Endodermal cell (in vitro differentiated cells): ENCODE results near the gene ASIP. TPM values are rescaled to one million over a fixed set of nuclear protein-coding genes. Genes with fewer than 3 reads are reported as not detected.
A peak's percentile ranks its signal among the peaks of the same experiment; 100 is the strongest.
"Not testable (repeated sequence)": the region's sequence is repeated elsewhere in the genome, so short reads cannot be mapped to it uniquely, and the experiment has no call there.

Experiments
- DNase-seq: peaks from one replicate; pipeline ENCODE4 v3.0.0-alpha.2; 2017
- H3K27ac ChIP-seq: 2 replicates; pipeline ENCODE4 v1.5.1; 2013; ENCODE audit warnings: mild to moderate bottlenecking, low read depth, low read length, moderate library complexity
- H3K27me3 ChIP-seq: 2 replicates; pipeline ENCODE4 v1.6.1; 2013; ENCODE audit warnings: mild to moderate bottlenecking, low read length, moderate library complexity; ENCODE audit not compliant: insufficient read depth, control insufficient read depth, poor library complexity, severe bottlenecking
- H3K36me3 ChIP-seq: 2 replicates; pipeline ENCODE4 v1.7.0; 2013; ENCODE audit warnings: mild to moderate bottlenecking, low read length, moderate library complexity; ENCODE audit not compliant: control insufficient read depth, insufficient read depth
- H3K4me1 ChIP-seq: one replicate; pipeline ENCODE4 v1.7.0; 2013; ENCODE audit warnings: low read length; ENCODE audit not compliant: control insufficient read depth, insufficient read depth
- H3K4me3 ChIP-seq: 2 replicates; pipeline ENCODE4 v1.5.1; 2013; ENCODE audit warnings: mild to moderate bottlenecking, low read length, moderate library complexity
- H3K9ac ChIP-seq: 2 replicates; pipeline ENCODE4 v1.6.1; 2013; ENCODE audit warnings: mild to moderate bottlenecking, low read length, moderate library complexity; ENCODE audit not compliant: poor library complexity, severe bottlenecking; ENCODE audit errors: extremely low read depth
- H3K9me3 ChIP-seq: 2 replicates; pipeline ENCODE4 v1.6.1; 2013; ENCODE audit warnings: mild to moderate bottlenecking, low read length, moderate library complexity; ENCODE audit not compliant: control insufficient read depth
- H3K27ac Mint-ChIP-seq: 2 replicates; pipeline ENCODE4 v1.8.0; 2020; ENCODE audit warnings: mixed read lengths
- H3K27me3 Mint-ChIP-seq: 2 replicates; pipeline ENCODE4 v1.8.0; 2021; ENCODE audit warnings: mild to moderate bottlenecking, mixed read lengths; ENCODE audit not compliant: insufficient read depth
- H3K36me3 Mint-ChIP-seq: 2 replicates; pipeline ENCODE4 v1.8.0; 2020; ENCODE audit warnings: low read depth, mixed read lengths
- H3K4me1 Mint-ChIP-seq: 2 replicates; pipeline ENCODE4 v1.8.0; 2020; ENCODE audit warnings: mixed read lengths
- H3K4me3 Mint-ChIP-seq: 2 replicates; pipeline ENCODE4 v1.8.0; 2020; ENCODE audit warnings: mild to moderate bottlenecking, moderate library complexity, mixed read lengths
- H3K9me3 Mint-ChIP-seq: 2 replicates; pipeline ENCODE4 v1.8.0; 2020; ENCODE audit warnings: mild to moderate bottlenecking, mixed read lengths
- WGBS, 2 experiments: methylation state at CpG; one replicate each; pipeline versions ENCODE4 v1.1.5 to v1.1.7; 2013; ENCODE audit warnings: missing lambda C conversion rate in 2 of 2, mixed read lengths in 1 of 2; ENCODE audit not compliant: insufficient coverage in 1 of 2, insufficient read length in 1 of 2; 5-methylcytosine and 5-hydroxymethylcytosine counted together
- total RNA-seq, 2 donors: library from RNA; stranded (reverse); fragmentation: NEBNext Ultra II Directional in 1 of 2; extraction: Animal tissue kit (Norgen Biotek cat#: 25700) in 1 of 2; gene quantifications; 2 replicates in 1 of 2; 3 replicates in 1 of 2; pipeline ENCODE4 v1.2.1, GENCODE V29; 2021
- TF ChIP-seq, protein P1 (sequence below): fragments of 200-600 bp; sonication (generic); conservative IDR thresholded peaks from 2 replicates; pipeline ENCODE4 v1.5.0; 2021; ENCODE audit warnings: antibody characterized with exemption, mild to moderate bottlenecking

The ASIP gene
- total RNA-seq, 2 donors from 2014 or later: not detected

DNA sequence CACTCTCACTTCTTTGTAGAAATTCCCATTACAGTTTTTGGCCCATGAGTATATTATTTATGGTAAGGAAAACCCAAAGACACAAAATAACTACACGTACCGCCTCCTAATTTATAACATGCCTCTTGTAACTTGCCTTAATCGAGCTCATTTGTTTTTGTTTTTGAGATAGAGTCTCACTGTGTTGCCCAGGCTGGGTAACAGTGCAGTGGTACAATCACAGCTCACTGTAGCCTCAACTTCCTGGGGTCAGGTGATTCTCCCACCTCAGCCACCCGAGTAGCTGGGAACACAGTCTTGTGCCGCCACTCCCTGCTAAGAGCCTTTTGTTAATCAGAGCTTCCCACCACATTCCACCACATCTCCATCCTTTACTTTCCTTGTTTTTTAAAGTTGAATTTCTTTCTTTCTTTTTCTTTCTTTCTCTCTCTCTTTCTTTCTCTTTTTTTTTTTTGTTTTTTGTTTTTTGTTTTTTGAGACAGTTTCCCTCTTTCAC, 15.5 kb downstream of the ASIP start:
- TF ChIP-seq, protein P1, sequence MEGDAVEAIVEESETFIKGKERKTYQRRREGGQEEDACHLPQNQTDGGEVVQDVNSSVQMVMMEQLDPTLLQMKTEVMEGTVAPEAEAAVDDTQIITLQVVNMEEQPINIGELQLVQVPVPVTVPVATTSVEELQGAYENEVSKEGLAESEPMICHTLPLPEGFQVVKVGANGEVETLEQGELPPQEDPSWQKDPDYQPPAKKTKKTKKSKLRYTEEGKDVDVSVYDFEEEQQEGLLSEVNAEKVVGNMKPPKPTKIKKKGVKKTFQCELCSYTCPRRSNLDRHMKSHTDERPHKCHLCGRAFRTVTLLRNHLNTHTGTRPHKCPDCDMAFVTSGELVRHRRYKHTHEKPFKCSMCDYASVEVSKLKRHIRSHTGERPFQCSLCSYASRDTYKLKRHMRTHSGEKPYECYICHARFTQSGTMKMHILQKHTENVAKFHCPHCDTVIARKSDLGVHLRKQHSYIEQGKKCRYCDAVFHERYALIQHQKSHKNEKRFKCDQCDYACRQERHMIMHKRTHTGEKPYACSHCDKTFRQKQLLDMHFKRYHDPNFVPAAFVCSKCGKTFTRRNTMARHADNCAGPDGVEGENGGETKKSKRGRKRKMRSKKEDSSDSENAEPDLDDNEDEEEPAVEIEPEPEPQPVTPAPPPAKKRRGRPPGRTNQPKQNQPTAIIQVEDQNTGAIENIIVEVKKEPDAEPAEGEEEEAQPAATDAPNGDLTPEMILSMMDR: no peak
- Histone ChIP-seq H3K4me1 (peaks cover 4% of the 10 kb centered on the region), H3K27ac (no peak overlapping the region), H3K9me3 (no peaks in the 10 kb centered on the region), H3K36me3 (no peaks in the 10 kb centered on the region), H3K27me3 (no peaks in the 10 kb centered on the region), H3K9ac (no peak overlapping the region), H3K4me3 (no peak overlapping the region)
- Mint-ChIP-seq H3K4me3 (no peak overlapping the region), H3K27me3 (no peaks in the 10 kb centered on the region), H3K27ac (no peak overlapping the region), H3K36me3 (peaks cover 2% of the 10 kb centered on the region), H3K4me1 (peaks cover 26% of the 10 kb centered on the region), H3K9me3 (peaks cover 3% of the 10 kb centered on the region)
- no peak for DNase-seq
- 87 to 92% methylated on average over 3 to 5 of the region's 5 CpGs for WGBS, 2 experiments

DNA sequence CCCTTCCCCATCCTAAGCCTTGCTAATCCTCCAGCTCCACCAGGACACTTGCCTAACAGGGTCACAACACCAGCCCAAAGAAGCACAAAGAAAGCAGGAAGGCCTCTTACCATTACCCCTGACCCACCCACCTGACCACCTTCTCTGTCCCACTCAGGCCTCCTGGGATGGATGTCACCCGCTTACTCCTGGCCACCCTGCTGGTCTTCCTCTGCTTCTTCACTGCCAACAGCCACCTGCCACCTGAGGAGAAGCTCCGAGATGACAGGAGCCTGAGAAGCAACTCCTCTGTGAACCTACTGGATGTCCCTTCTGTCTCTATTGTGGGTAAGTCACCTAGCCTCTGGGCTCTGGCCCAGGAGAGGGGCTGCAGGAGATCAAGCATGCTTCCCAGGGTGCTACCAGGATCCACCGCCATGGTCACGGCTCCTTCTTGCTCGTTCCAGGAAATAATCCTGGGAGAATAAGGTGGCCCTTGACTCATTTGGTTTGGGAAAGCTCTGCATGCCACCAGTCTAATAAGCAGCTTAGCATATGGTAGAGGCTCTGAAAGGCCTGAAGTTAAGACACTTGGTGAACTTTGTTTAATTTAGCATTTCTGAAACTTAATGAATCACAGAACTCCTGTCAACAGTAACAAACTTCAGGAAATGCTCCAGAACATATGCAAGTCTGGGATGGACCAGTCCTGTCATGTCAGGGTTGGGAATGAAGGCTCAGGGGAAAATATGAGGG, 19.2 kb downstream of the ASIP start:
- H3K36me3 Mint-ChIP-seq: no peaks in the 10 kb centered on the region
- no peaks in the 10 kb centered on the region for H3K9me3 ChIP-seq
- no peak overlapping the region for H3K4me3 Mint-ChIP-seq
- TF ChIP-seq, protein P1: no peak
- DNase-seq: no peak
- no peaks in the 10 kb centered on the region for H3K27me3 Mint-ChIP-seq
- H3K9me3 Mint-ChIP-seq: no peaks in the 10 kb centered on the region
- H3K4me3 ChIP-seq: no peak overlapping the region
- H3K27me3 ChIP-seq: no peaks in the 10 kb centered on the region
- H3K4me1 ChIP-seq: no peaks in the 10 kb centered on the region
- H3K36me3 ChIP-seq: peaks cover 4% of the 10 kb centered on the region
- peaks cover 10% of the 10 kb centered on the region for H3K4me1 Mint-ChIP-seq
- no peak overlapping the region for H3K27ac ChIP-seq
- no peak overlapping the region for H3K9ac ChIP-seq
- 92 to 100% methylated on average over 2 to 5 of the region's 5 CpGs for WGBS, 2 experiments
- H3K27ac Mint-ChIP-seq: no peak overlapping the region

DNA sequence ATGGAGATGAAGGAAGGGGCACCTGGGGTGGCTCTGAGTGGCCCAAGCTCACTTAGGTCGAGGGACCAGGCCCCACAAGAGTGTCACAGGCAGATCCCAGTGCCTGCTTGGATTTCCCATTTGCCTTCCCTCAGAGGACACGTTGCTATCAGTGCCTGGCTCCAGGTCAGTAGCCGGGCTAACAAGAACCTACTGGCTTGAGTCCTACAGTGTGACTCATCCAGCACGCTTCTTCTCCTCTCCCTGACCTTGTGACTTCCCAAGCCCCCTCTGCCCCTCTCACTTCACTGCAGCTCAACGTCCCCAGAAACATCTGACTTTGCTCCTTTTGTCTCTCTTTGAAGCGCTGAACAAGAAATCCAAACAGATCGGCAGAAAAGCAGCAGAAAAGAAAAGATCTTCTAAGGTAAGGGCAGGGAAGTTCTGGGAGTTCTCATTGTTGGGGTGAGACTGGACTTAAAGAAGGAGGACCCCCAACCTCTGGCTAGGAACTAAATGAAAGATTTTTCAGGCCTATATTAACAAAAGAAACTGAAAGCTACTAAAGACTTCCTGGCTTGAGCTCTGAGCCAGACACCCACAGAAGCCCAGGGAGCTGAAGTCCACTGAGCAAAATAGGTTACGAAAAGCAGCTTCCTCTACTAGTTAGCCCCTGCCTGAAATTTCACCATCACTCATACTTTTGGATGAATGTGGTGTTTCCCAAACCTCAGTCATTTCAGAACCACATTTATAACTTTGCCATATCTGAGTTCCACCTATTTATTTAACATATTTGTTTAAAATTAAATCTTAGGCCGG, 21.5 kb downstream of the ASIP start:
- H3K27me3 Mint-ChIP-seq: no peaks in the 10 kb centered on the region
- no peaks in the 10 kb centered on the region for H3K9me3 Mint-ChIP-seq
- H3K4me3 Mint-ChIP-seq: no peak overlapping the region

DNA sequence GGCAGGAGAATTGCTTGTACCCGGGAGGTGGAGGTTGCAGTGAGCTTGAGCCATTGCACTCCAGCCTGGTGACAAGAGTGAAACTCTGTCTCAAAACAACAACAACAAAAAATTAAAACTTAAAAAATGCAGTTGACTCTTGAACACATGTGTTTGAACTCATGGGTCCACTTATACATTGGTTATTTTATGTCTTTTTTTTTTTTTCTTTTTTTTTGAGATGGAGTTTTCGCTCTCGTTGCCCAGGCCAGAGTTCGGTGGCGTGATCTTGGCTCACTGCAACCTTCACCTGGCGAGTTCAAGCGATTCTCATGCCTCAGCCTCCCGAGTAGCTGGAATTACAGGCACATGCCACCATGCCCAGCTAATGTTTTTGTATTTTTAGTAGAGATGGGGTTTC, 22.2 kb downstream of the ASIP start:
- not testable (repeated sequence) for H3K36me3 Mint-ChIP-seq, H3K27ac Mint-ChIP-seq, H3K27me3 Mint-ChIP-seq

More for the DNA sequence above, 21.5 kb downstream of the ASIP start:
- H3K4me1 Mint-ChIP-seq: peaks cover 2% of the 10 kb centered on the region
- 81 to 84% methylated on average over 7 to 9 of the region's 9 CpGs for WGBS, 2 experiments
- peak; percentile 27 for DNase-seq
- TF ChIP-seq, protein P1: no peak
- peak overlapping the region; percentile 36 for H3K27ac Mint-ChIP-seq
- no peaks in the 10 kb centered on the region for H3K36me3 Mint-ChIP-seq
- Histone ChIP-seq H3K4me1 (no peaks in the 10 kb centered on the region), H3K27ac (peak overlapping the region; percentile 71), H3K9me3 (no peaks in the 10 kb centered on the region), H3K9ac (no peak overlapping the region), H3K36me3 (peaks cover 4% of the 10 kb centered on the region), H3K27me3 (no peaks in the 10 kb centered on the region), H3K4me3 (no peak overlapping the region)

More for the DNA sequence above, 22.2 kb downstream of the ASIP start:
- H3K4me3 Mint-ChIP-seq, H3K4me1 Mint-ChIP-seq, H3K9me3 Mint-ChIP-seq, H3K9ac ChIP-seq, H3K27ac ChIP-seq, H3K27me3 ChIP-seq, H3K36me3 ChIP-seq, H3K9me3 ChIP-seq, H3K4me3 ChIP-seq, DNase-seq, H3K4me1 ChIP-seq: not testable (repeated sequence)
- 92 to 96% methylated on average over 6 to 8 of the region's 8 CpGs for WGBS, 2 experiments
